ENCODE measurements around the gene SCAP. TPM values are rescaled to one million over a fixed set of nuclear protein-coding genes. Genes with fewer than 3 reads are reported as not detected.
A peak's percentile ranks its signal among the peaks of the same experiment; 100 is the strongest.

Gene SCAP
- total and polyA plus RNA-seq, 8 donors: 29.0 to 59.5 (median 37.2) TPM

DNA sequence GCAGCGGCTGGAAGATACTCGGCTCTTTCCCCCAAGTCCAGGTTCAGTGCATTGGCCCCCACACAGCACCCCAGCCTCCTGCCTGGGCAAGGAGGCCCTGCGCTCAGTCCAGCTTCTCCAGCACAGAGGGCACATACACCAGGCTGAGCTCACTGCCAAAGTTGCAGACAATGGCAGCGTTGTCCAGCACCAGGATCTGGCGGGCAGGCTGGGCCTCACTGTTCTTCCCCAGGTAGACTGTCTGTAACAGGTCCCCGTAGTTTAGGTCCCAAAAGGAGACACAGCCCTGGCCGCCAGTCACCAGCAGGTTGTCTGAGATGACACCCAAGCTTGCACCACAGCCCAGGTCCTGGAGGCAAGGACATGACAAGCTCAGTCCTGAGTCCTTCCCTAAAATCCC is 62.0 kb downstream of the SCAP start:
- TF ChIP-seq, protein P1, sequence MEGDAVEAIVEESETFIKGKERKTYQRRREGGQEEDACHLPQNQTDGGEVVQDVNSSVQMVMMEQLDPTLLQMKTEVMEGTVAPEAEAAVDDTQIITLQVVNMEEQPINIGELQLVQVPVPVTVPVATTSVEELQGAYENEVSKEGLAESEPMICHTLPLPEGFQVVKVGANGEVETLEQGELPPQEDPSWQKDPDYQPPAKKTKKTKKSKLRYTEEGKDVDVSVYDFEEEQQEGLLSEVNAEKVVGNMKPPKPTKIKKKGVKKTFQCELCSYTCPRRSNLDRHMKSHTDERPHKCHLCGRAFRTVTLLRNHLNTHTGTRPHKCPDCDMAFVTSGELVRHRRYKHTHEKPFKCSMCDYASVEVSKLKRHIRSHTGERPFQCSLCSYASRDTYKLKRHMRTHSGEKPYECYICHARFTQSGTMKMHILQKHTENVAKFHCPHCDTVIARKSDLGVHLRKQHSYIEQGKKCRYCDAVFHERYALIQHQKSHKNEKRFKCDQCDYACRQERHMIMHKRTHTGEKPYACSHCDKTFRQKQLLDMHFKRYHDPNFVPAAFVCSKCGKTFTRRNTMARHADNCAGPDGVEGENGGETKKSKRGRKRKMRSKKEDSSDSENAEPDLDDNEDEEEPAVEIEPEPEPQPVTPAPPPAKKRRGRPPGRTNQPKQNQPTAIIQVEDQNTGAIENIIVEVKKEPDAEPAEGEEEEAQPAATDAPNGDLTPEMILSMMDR (IDR thresholded peaks at IDR 0.05): no peak
- Histone ChIP-seq H3K36me3 (peaks cover 0 to 38% (median 29%) of the 10 kb centered on the region in 3 donors), H3K27me3 (no peaks in the 10 kb centered on the region), H3K4me3 (no peak overlapping the region), H3K9me3 (no peaks in the 10 kb centered on the region), H3K27ac (no peak overlapping the region), H3K4me1 (no peaks in the 10 kb centered on the region)
- ATAC-seq (no peak), DNase-seq (peak in 2 of 6 donors; percentile 42 to 56), FAIRE-seq (no peak)
- WGBS, 2 donors: 83 to 86% methylated on average over 7 of the region's 7 CpGs
- intact Hi-C loops (cut with DNase I): no loop called here

DNA sequence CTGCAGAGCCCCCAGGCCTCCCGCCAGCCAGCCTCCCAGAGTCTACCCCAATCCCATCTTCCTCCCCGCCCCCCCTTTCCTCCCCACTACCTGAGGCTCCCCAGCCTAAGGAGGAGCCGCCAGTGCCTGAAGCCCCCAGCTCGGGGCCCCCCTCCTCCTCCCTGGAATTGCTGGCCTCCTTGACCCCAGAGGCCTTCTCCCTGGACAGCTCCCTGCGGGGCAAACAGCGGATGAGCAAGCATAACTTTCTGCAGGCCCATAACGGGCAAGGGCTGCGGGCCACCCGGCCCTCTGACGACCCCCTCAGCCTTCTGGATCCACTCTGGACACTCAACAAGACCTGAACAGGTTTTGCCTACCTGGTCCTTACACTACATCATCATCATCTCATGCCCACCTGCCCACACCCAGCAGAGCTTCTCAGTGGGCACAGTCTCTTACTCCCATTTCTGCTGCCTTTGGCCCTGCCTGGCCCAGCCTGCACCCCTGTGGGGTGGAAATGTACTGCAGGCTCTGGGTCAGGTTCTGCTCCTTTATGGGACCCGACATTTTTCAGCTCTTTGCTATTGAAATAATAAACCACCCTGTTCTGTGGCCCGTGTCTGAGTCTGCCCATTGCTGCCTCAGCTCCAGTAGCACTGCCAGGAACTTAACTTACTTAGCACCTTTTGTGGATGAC is 62.8 kb downstream of the SCAP start:
- DNase-seq (peak in 1 of 6 donors; percentile 62), FAIRE-seq (no peak), ATAC-seq (no peak)
- intact Hi-C loops (cut with DNase I): no loop called here
- H3K36me3 ChIP-seq: peaks cover 0 to 43% (median 29%) of the 10 kb centered on the region in 3 donors
- H3K27ac ChIP-seq: no peak overlapping the region
- no peaks in the 10 kb centered on the region for H3K9me3 ChIP-seq
- H3K4me3 ChIP-seq: no peak overlapping the region
- no peaks in the 10 kb centered on the region for H3K4me1 ChIP-seq
- TF ChIP-seq, protein P1 (IDR thresholded peaks at IDR 0.05): no peak
- H3K27me3 ChIP-seq: no peaks in the 10 kb centered on the region
- 73 to 74% methylated on average over 12 of the region's 12 CpGs for WGBS, 2 donors

DNA sequence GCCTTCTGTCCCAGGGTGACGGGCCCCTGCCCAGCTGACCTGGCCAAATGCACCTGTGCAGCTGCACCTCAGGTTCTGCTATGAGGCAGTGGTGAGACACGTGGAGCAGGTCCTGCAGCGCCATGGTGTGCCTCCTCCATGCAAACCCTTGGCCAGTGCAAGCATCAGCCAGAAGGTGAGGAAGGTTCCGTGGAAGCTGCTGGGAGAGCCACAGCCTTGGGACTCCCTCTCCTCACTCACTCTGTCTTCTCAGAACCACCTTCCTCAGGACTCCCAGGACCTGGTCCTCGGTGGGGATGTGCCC is 63.3 kb downstream of the SCAP start:
- peaks cover 0 to 46% (median 29%) of the 10 kb centered on the region in 3 donors for H3K36me3 ChIP-seq
- no peak overlapping the region for H3K27ac ChIP-seq
- H3K4me3 ChIP-seq: no peak overlapping the region
- TF ChIP-seq, protein P1 (IDR thresholded peaks at IDR 0.05): no peak
- intact Hi-C loops (cut with DNase I): no loop called here
- H3K4me1 ChIP-seq: no peaks in the 10 kb centered on the region
- WGBS, 2 donors: 85 to 88% methylated on average over 5 of the region's 5 CpGs
- no peak for DNase-seq
- no peaks in the 10 kb centered on the region for H3K9me3 ChIP-seq
- FAIRE-seq: no peak
- H3K27me3 ChIP-seq: no peaks in the 10 kb centered on the region
- no peak for ATAC-seq

DNA sequence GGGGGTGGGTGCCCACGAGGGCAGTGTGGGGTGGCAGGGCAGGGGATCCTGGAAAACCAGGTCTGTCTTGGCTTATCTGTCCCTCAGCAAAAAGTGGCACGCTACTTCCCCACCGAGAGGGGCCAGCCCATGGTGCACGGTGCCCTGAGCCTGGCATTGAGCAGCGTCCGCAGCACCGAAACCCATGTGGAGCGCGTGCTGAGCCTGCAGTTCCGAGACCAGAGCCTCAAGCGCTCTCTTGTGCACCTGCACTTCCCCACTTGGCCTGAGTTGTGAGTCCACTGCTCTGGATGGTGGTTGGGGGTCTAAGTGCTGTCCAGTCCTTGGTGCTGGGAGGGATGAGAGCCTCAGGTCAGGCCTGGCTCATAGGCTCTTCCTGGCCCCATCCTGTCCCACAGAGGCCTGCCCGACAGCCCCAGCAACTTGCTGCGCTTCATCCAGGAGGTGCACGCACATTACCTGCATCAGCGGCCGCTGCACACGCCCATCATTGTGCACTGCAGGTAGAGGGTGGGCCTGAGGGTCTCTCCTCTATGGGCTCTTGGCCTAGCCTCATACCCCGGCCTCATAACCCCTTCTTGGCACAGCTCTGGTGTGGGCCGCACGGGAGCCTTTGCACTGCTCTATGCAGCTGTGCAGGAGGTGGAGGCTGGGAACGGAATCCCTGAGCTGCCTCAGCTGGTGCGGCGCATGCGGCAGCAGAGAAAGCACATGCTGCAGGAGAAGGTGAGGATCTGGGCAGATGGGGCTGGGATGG is 63.9 kb downstream of the SCAP start:
- H3K36me3 ChIP-seq: peaks cover 2 to 50% (median 31%) of the 10 kb centered on the region in 3 donors
- FAIRE-seq (no peak), ATAC-seq (no peak), DNase-seq (peak in 3 of 6 donors; percentile 15 to 73 (median 15))
- no peak overlapping the region for H3K27ac ChIP-seq
- TF ChIP-seq, protein P1 (IDR thresholded peaks at IDR 0.05): no peak
- intact Hi-C loops (cut with DNase I): no loop called here
- no peaks in the 10 kb centered on the region for H3K4me1 ChIP-seq
- H3K27me3 ChIP-seq: no peaks in the 10 kb centered on the region
- H3K9me3 ChIP-seq: no peaks in the 10 kb centered on the region
- no peak overlapping the region for H3K4me3 ChIP-seq
- WGBS, 2 donors: 90 to 91% methylated on average over 24 of the region's 24 CpGs

Data from pancreas (tissue), 10 donors.